ENCODE results near the gene ASB1.

DNA sequence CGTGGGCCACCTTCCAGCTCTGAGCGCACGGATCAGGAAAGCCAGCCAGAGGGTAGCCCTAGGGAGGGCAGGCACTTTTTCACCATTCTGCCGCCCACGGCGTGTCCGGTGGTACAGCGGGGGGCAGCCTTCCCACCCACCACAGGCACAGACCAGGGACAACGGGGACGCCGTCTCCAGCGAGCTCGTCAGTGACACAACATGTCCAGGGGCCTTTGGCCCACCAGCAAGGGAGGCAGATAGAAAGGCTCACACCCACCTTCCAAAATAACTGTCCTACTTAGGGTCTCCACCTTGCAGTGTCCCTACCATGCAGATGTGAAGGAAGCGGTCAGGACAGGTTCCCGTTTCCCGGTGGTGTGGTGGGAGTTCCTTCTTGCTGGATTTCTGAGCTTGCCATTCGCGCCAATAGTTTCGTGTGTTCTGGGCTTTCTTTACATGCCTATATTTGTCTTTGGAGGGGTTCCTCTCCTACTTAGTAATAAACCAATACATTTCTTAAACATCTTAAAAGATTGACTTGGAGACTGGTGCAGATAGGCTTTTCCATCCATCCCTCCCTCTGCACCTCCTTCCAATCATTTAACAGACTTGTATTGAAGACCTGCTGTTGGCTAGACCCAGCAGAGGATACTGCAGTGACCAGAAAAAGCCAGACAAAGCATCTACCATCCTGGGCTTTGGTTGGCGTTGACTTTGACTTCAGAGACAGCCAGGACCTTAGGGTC lies 872 bp downstream of the ASB1 start:
- TF ChIP-seq, protein P1, sequence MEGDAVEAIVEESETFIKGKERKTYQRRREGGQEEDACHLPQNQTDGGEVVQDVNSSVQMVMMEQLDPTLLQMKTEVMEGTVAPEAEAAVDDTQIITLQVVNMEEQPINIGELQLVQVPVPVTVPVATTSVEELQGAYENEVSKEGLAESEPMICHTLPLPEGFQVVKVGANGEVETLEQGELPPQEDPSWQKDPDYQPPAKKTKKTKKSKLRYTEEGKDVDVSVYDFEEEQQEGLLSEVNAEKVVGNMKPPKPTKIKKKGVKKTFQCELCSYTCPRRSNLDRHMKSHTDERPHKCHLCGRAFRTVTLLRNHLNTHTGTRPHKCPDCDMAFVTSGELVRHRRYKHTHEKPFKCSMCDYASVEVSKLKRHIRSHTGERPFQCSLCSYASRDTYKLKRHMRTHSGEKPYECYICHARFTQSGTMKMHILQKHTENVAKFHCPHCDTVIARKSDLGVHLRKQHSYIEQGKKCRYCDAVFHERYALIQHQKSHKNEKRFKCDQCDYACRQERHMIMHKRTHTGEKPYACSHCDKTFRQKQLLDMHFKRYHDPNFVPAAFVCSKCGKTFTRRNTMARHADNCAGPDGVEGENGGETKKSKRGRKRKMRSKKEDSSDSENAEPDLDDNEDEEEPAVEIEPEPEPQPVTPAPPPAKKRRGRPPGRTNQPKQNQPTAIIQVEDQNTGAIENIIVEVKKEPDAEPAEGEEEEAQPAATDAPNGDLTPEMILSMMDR (IDR thresholded peaks at IDR 0.05), result no peak
- TF ChIP-seq POLR2A (IDR thresholded peaks at IDR 0.05), result no peak

Measured in esophagus squamous epithelium (tissue), 4 donors.